Sigmoid colon (tissue), 4 donors: ENCODE measurements around the gene TXNDC16.

Experiments
- CTCF ChIP-seq, 4 experiments: fragments of 450-650 bp in 3 of 4; fragments of 200-600 bp in 1 of 4; IDR thresholded peaks; one replicate each; pipeline ENCODE4 v1.5.1; 2016 to 2019; ENCODE audit warnings: antibody characterized with exemption in 4 of 4, mild to moderate bottlenecking in 3 of 4, moderate library complexity in 2 of 4
- EP300 ChIP-seq, 4 donors: sonication (generic); formaldehyde crosslinking; IDR thresholded peaks; one replicate each; pipeline ENCODE4 v1.6.1; 2017; ENCODE audit warnings: antibody characterized with exemption in 4 of 4
- POLR2A ChIP-seq, 2 donors: fragments of 450-650 bp; IDR thresholded peaks; one replicate each; pipeline ENCODE4 v1.6.1; 2016; ENCODE audit warnings: antibody characterized with exemption in 2 of 2, mild to moderate bottlenecking in 2 of 2, moderate library complexity in 2 of 2

- TF ChIP-seq CTCF (IDR thresholded peaks at IDR 0.05) (no peak), POLR2A (IDR thresholded peaks at IDR 0.05) (no peak), EP300 (IDR thresholded peaks at IDR 0.05) (no peak)
Measured at GRCh38 chr14:52550661-52551060, 1.6 kb downstream of the TXNDC16 start.
